ENCODE measurements around the gene KAZN.

DNA sequence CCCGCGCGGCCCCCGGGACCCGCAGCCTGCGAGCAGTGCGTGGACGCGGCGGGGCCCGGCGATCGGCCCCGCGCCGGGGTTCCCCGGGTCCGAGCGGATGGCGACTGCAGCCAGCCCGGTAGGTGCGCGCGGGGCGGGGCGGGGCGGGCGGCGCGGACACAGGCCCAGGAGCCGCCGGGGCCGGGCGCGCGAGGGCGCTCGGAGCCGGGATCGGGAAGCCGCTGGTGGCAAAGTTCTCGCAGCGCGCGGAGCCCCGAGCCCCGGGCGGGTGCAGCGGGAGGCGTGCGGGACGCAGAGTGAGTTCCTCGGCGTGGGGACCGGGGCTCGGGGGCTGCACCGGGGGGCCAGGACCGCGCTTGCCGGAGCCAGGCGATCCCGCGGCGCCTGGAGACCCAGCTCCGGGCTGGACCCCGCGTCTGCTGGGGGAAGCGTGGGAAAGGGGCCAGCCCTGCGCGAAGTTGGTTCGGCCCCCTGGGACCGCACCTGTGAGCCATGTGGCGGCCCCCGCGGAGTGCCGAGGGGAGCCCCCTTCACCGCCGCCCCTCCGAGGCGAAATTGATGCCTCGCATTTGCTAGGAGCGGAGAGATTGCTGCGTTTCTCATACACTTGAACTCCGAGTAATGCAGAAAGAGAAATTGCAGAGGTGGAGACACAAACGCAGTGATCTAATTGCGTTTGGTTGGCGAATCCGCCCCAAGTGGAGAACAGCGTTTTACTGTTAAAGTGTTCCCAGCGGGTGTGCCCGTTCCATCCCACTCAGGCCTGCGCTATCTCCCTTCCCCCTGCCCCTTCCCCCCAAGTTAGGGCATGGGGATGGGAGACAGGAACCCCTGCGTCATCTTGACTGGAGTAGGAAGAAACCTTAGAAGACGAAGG is 326.2 kb downstream of the KAZN start:
- TF ChIP-seq RARB (CRISPR knock-in tag; IDR thresholded peaks at IDR 0.05) (no peak), ZNF8 (CRISPR knock-in tag; IDR thresholded peaks at IDR 0.05) (no peak), GLIS3 (CRISPR knock-in tag; IDR thresholded peaks at IDR 0.05) (no peak), CSRNP3 (CRISPR knock-in tag; IDR thresholded peaks at IDR 0.05) (no peak), SNAI2 (CRISPR knock-in tag; IDR thresholded peaks at IDR 0.05) (no peak), CREB5 (CRISPR knock-in tag; IDR thresholded peaks at IDR 0.05; ENCODE audit: low read depth) (no peak), ESRRG (CRISPR knock-in tag; IDR thresholded peaks at IDR 0.05) (no peak), ZFP3 (CRISPR knock-in tag; IDR thresholded peaks at IDR 0.05) (no peak), PPARA (CRISPR knock-in tag; IDR thresholded peaks at IDR 0.05; ENCODE audit: borderline replicate concordance) (no peak), CSDC2 (CRISPR knock-in tag; IDR thresholded peaks at IDR 0.05) (no peak), BACH2 (CRISPR knock-in tag; IDR thresholded peaks at IDR 0.05; ENCODE audit: borderline replicate concordance) (no peak)
- TF ChIP-seq, protein P1, sequence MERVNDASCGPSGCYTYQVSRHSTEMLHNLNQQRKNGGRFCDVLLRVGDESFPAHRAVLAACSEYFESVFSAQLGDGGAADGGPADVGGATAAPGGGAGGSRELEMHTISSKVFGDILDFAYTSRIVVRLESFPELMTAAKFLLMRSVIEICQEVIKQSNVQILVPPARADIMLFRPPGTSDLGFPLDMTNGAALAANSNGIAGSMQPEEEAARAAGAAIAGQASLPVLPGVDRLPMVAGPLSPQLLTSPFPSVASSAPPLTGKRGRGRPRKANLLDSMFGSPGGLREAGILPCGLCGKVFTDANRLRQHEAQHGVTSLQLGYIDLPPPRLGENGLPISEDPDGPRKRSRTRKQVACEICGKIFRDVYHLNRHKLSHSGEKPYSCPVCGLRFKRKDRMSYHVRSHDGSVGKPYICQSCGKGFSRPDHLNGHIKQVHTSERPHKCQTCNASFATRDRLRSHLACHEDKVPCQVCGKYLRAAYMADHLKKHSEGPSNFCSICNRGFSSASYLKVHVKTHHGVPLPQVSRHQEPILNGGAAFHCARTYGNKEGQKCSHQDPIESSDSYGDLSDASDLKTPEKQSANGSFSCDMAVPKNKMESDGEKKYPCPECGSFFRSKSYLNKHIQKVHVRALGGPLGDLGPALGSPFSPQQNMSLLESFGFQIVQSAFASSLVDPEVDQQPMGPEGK (CRISPR knock-in tag; IDR thresholded peaks at IDR 0.05; ENCODE audit: borderline replicate concordance) = no peak
- TF ChIP-seq, protein P2, sequence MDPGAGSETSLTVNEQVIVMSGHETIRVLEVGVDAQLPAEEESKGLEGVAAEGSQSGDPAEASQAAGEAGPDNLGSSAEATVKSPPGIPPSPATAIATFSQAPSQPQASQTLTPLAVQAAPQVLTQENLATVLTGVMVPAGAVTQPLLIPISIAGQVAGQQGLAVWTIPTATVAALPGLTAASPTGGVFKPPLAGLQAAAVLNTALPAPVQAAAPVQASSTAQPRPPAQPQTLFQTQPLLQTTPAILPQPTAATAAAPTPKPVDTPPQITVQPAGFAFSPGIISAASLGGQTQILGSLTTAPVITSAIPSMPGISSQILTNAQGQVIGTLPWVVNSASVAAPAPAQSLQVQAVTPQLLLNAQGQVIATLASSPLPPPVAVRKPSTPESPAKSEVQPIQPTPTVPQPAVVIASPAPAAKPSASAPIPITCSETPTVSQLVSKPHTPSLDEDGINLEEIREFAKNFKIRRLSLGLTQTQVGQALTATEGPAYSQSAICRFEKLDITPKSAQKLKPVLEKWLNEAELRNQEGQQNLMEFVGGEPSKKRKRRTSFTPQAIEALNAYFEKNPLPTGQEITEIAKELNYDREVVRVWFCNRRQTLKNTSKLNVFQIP (CRISPR knock-in tag; IDR thresholded peaks at IDR 0.05; ENCODE audit: borderline replicate concordance, low read depth) = no peak
